Ishikawa (cell line): ENCODE results near the gene CORT.

Experiments
- CEBPB ChIP-seq: IDR thresholded peaks from 2 replicates; pipeline ENCODE4 v1.6.1; 2012
- CREB1 ChIP-seq: IDR thresholded peaks from 2 replicates; pipeline ENCODE4 v1.6.1; 2012; ENCODE audit warnings: low read depth
- EGR1 ChIP-seq: IDR thresholded peaks from 2 replicates; pipeline ENCODE4 v1.6.1; 2012
- EP300 ChIP-seq: IDR thresholded peaks from 2 replicates; pipeline ENCODE4 v1.6.1; 2012; ENCODE audit warnings: borderline replicate concordance
- FOXM1 ChIP-seq: IDR thresholded peaks from 2 replicates; pipeline ENCODE4 v1.6.1; 2012; ENCODE audit warnings: low read depth, borderline replicate concordance
- MAX ChIP-seq: IDR thresholded peaks from 2 replicates; pipeline ENCODE4 v1.6.1; 2012
- NFIC ChIP-seq: IDR thresholded peaks from 2 replicates; pipeline ENCODE4 v1.6.1; 2012
- RAD21 ChIP-seq: IDR thresholded peaks from 2 replicates; pipeline ENCODE4 v1.6.1; 2012; ENCODE audit warnings: low read depth
- REST ChIP-seq: IDR thresholded peaks from 2 replicates; pipeline ENCODE4 v1.6.1; 2012; ENCODE audit warnings: low read depth, mild to moderate bottlenecking
- TAF1 ChIP-seq: IDR thresholded peaks from 2 replicates; pipeline ENCODE4 v1.6.1; 2012; ENCODE audit warnings: low read depth, mild to moderate bottlenecking
- TCF12 ChIP-seq: IDR thresholded peaks from 2 replicates; pipeline ENCODE4 v1.6.1; 2012; ENCODE audit warnings: low read depth
- TEAD4 ChIP-seq: IDR thresholded peaks from 2 replicates; pipeline ENCODE4 v1.6.1; 2012
- USF1 ChIP-seq: IDR thresholded peaks from 2 replicates; pipeline ENCODE4 v1.6.1; 2012
- YY1 ChIP-seq: IDR thresholded peaks from 2 replicates; pipeline ENCODE4 v1.6.1; 2012; ENCODE audit warnings: low read depth
- ZBTB7A ChIP-seq: IDR thresholded peaks from 2 replicates; pipeline ENCODE4 v1.6.1; 2012; ENCODE audit warnings: low read depth

CORT gene

DNA sequence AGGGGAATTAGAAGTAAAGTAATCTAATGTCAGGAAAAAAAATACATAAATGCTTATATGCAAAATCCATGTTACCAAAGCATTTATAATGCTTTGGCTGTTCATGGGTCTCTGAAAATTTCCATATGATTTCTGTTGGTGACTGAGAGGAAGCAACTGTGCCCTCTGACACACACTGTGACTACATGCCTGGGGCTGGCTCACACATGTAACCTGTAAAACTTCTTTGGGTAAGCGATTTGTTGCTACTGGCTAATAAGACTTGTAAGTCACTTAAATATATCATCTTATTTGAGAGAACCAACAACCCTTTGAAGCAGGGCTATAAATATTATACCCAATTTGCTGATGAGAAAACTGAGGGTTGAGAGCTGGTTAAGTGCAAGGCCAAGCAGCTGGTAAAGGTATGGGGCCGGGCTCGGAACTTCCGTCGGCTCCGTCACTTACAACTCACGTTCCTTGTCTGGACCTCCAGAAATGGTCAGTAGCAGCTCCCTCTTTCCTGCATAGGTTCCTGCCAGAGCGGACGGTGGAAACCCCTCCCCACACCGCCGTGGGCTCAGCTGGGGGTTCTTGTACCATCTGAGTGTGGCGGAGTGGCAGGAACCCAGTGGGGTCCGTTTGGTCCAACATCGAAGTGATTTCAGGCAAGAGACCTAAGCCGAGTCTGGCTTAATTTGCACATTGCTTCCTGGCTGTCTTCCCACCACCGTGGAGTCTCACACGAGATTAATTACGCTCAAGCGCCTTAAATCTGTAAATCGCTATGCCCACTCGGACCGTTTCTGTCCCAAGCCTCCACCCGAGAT, 21.8 kb downstream of the CORT start:
- TF ChIP-seq REST, result no peak

- TF ChIP-seq REST (no peak), TEAD4 (peak; percentile 12; the same call in 1 of the 2 replicates), TAF1 (peak; percentile 45; the same call in 1 of the 2 replicates), YY1 (peak; percentile 82), ZBTB7A (peak; percentile 98), TCF12 (peak; percentile 84), FOXM1 (no peak), EGR1 (no peak), RAD21 (no peak), USF1 (peak; percentile 99), EP300 (no peak), NFIC (peak; percentile 54; the same call in 1 of the 2 replicates), CREB1 (peak; percentile 31; the same call in 1 of the 2 replicates), MAX (peak; percentile 98), CEBPB (no peak)
Measured at GRCh38 chr1:10472220-10473144, 22.7 kb downstream of the CORT start, which contains the start of gene DFFA. Gene DFFA (minus strand): TSS chr1:10472529. CDS start chr1:10472458, 71 bp downstream.

GRCh38 chr1:10473145-10473765, 23.4 kb downstream of the CORT start:
- TF ChIP-seq NFIC (no peak), YY1 (no peak), EGR1 (no peak), REST (no peak), EP300 (no peak), TEAD4 (no peak), FOXM1 (no peak), CEBPB (no peak), TCF12 (no peak), RAD21 (no peak), TAF1 (no peak), ZBTB7A (no peak)
